Hippocampal formation (tissue), 2 donors: ENCODE results near the gene KLHL17.
A peak's percentile ranks its signal among the peaks of the same experiment; 100 is the strongest.

ENCODE experiments used
- DNase-seq, 2 donors: peaks; one replicate each; lab custom pipeline; 2025; lab: John Stamatoyannopoulos, UW

The KLHL17 gene

DNA sequence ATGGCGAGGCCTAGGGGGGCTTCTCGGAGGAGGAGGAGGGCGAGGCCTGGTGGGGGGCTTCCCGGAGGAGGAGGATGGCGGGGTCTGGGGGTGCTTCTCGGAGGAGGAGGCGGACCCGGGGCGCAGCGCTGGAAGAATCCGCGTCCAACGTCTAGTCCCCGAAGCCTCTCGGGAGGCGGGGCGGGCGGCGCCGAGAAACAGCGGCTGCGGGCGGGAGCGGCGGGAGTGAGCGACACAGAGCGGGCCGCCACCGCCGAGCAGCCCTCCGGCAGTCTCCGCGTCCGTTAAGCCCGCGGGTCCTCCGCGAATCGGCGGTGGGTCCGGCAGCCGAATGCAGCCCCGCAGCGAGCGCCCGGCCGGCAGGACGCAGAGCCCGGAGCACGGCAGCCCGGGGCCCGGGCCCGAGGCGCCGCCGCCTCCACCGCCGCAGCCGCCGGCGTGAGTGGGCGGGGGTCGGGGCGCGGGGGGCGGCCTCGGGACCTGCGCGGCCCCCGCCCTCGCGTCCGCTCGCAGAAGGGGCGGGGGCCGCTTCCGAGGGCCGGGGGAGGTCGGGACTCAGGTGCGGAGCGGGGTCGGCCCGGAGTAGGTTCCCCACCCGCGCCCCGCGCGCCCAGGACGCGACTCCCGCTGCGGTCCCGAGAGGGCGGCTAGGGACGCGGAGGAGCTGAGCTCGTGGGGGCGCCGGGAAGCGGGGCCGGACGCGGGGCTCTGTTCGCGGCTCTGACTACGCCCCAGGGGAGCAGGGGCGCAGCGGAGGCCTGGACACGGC lies at the start of gene KLHL17:
Gene KLHL17 (plus strand): TSS at position 222 of the 769 bp plus-strand sequence. CDS start 110 bp downstream, at position 332.
- DNase-seq = peak; percentile 24 to 48

GRCh38 chr1:910881-911721 lies 49.3 kb upstream of the KLHL17 start:
- no peak for DNase-seq

- no peak for DNase-seq
These were observed 48.3 kb upstream of the KLHL17 start for GRCh38 chr1:911875-912739.

- DNase-seq = no peak
These were observed 47.6 kb upstream of the KLHL17 start for GRCh38 chr1:912740-913301.

GRCh38 chr1:913491-914130 lies 46.8 kb upstream of the KLHL17 start:
- no peak for DNase-seq

DNA sequence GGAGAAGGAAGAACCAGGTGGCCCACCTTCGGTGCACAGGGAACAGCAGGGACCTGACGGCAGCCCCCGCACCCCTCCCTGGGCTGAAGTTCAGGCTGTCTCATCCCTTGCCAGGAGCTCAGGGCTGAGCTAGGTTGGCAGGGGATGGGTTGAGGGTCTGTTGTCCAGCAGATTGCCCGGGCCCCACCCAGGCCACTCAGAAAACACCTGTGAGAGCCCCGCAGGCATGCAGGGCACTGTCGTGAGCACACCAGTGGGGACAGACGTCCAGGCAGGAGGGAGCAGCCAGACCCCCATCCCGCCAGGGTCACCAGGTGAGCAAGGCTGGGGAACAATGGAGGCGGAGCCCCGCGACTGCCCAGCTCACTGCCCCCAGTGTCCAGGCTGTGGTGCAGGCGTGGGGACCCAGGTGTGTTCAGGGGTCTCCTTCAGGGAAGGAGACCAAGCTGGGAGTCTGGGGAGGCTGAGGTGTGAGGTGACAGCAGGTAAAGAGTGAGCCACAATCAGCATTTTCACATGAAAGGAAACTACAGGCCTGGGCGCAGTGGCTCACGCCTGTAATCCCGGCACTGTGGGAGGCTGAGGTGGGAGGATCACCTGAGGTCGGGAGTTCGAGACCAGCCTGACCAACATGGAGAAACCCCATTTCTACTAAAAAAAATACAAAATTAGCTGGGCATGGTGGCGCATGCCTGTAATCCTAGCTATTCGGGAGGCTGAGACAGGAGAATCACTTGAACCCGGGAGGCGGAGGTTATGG lies 46.1 kb upstream of the KLHL17 start:
- DNase-seq = no peak

DNA sequence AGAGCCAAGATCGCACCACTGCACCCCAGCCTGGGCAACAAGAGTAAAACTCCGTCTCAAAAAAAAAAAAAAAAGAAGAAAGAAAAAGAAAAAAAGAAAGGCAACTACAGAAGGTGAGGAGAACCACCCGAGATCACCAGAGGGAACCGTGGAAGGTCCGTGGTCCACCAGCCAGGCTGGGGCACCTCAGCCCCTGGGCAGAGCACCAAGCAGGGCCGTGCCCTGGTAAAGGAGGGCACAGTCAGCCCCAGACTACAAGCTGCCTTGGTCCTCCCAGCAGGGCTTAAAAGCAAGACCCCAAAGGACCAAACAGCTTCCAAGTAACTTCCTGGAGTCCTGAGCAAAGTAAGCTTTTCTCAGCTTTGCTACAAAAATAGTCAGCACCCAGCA lies 45.5 kb upstream of the KLHL17 start:
- DNase-seq = no peak

DNA sequence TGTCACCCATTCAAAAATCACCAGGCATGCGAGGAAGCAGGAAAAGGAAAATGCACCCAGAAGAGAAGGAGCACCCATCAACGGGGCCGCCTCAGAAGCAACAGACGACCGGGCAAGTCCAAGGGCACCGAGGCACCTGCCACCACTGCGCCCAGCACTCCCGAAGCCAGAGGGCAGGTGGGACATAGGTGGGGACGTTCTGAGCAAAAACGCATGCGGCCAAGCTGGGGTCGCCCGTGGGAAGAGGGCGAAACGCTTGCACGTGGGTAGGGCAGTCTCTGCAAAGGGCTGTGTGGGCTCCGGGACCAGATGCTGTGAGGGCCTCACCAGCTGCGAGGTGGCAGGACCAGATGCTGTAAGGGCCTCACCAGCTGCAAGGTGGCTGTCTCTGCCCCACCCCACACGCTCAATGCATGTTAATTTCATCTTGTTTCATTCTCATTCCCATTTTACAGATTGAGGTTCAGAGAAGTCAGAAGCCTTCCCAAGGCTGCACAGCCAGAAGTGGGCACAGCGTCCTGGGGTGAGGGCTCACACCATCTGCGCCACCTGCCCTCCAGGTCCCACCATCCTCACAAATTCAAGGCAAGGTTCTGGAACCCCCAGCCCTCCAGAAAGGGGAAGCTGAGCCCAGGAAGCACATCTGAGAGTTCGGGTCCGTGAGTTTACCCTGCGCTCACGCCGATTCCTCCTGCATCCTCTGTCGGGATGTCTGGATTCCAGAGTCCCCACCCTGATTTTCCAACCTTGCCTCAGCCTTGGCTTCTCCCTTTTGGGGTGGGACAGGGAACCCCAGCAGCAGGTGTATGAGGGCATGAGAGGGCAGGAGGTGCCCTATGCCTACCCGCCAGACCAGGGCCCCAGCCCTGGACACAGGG lies 44.9 kb upstream of the KLHL17 start:
- DNase-seq = no peak

DNA sequence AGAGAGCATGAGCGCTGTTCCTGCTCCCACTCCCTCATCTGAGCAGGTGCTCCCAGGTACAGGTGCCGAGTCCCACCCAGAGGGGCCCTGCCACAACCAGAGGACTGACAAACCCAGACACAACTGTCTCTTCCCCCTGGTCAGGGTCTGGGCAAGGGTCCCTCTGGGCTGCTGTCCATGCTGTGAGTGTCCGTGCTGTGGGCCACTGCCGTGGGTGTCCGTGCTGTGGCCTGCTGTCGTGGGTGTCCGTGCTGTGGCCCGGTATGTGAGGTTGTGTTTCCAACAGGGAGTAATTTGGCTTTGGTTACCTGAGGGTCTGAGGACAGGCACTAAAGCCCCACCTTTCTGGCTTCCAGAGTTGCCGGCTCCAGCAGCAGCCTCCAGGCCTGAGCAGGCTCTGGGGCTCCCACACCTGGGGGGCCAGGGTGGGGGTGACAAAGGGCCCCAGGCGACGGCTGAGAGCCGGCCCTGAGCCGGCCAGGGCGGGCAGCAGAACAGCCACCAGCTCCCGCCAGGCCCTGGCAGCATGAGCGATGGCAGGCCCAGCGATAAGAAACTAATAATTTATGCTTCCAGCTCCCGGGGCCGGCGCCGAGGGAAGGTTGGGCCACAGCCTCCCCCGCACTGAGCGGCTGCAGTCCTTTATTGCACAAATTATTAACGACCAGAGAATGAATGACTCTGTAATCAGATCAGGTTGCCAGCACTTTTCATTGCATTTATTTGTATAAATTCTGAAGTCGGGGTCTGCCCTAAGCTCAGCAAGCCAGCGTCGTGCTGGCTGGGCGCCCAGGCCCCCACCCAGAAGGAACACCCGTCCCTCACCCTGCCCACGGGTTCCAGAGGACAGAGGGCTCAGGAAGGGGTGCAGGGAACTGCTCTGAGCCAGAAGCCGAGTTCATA lies 44.0 kb upstream of the KLHL17 start:
- DNase-seq = no peak

- no peak for DNase-seq
These were observed 43.3 kb upstream of the KLHL17 start for GRCh38 chr1:917076-917459.

- DNase-seq = no peak
These were observed 42.8 kb upstream of the KLHL17 start for GRCh38 chr1:917466-918091.

GRCh38 chr1:918353-918752 lies 42.0 kb upstream of the KLHL17 start:
- no peak for DNase-seq

- DNase-seq = no peak
These were observed 41.5 kb upstream of the KLHL17 start for GRCh38 chr1:918843-919242.

DNA sequence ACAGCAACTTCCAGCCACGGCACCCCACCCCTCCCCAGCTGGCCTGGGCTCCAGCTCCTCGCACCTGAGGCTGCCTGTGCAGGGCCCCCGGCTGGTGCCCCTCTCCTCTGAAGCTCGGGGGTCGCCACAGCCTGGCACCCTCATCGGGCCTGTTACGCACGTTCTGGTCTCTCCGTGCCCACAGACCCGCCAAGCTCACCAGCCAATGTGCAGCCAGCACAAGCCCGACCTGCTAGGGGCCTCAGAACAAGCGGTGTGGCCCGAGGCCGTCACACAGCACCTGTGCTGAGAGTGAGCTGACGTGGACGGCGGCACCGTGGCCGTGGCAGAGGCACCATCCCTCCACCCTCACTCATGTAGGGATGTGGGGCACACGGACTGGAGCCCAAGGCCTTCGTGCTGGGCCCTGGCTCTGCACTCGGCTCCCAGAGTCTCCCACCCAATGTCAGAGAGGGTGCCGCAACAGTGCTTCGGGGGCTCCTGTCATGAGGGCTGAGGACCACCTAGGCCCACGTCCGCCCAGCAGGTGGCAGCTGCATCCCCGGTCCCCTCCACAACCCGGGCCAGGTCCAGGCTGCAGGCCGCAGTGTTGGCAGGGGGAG lies 41.0 kb upstream of the KLHL17 start:
- DNase-seq = no peak

DNA sequence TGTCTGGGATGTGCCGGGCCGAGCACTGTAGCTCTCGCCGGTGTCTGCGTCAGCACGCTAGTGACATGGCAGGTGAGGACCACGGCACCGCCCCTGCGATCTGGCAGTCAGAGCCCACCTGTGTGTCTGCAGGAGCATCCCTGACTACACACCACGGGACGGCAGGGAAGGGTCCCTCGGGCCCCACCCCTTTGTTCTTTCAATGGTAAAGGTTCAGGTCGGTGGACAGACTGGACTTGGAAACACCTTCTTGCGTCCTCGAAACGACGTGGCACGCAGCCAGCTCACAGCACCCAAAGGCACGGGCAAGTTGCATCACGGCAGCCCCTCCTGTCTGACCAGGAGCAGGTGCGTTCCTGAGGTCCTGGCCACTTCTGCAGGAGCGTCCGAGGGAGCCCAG lies 40.4 kb upstream of the KLHL17 start:
- no peak for DNase-seq

DNA sequence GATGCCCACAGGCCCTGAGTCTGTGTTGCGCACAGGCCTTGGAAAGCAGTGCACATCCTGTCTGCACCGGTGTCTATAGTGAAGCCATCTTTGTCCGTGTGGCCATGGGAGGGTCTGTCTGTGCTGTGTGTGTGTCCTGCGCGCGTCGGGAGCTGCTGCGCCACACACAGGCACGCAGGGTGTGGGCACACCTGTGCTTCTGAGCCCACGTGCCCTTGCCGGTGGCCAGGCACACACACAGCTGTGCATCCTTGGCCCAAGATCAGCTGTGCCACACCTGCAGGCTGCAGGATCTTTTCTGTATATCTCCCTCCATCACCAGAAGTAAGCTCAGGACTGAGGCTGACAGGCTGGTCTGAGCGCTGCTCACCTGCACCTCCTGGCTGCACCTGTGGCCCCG lies 39.9 kb upstream of the KLHL17 start:
- no peak for DNase-seq

- DNase-seq = peak; percentile 25 to 29
These were observed 39.2 kb upstream of the KLHL17 start for GRCh38 chr1:921011-921837.
